Bronchial epithelial cell (primary cell): ENCODE measurements around the gene DTD2. TPM values are rescaled to one million over a fixed set of nuclear protein-coding genes. Genes with fewer than 3 reads are reported as not detected.

Experiments
- DNase-seq: peaks from one replicate; pipeline ENCODE4 v3.0.0-alpha.2; 2010; ENCODE audit warnings: low read depth
- FAIRE-seq: peaks from 2 replicates; lab custom pipeline; 2011; peaks lifted over from hg19 to GRCh38; lab: Jason Lieb, UNC
- H3K27me3 ChIP-seq: 2 replicates; pipeline ENCODE4 v1.5.1; 2011; ENCODE audit warnings: low read length; ENCODE audit not compliant: control insufficient read depth, insufficient read depth
- H3K36me3 ChIP-seq: 2 replicates; pipeline ENCODE4 v1.5.1; 2011; ENCODE audit warnings: low read length; ENCODE audit not compliant: control insufficient read depth, insufficient read depth
- H3K4me3 ChIP-seq: 2 replicates; pipeline ENCODE4 v1.5.1; 2011; ENCODE audit warnings: mild to moderate bottlenecking, low read depth, low read length, control low read depth
- CTCF ChIP-seq: IDR thresholded peaks from 2 replicates; pipeline ENCODE4 v1.5.1; 2011; ENCODE audit warnings: mild to moderate bottlenecking, moderate library complexity, low read length, control low read depth, inconsistent platforms; ENCODE audit not compliant: insufficient read depth, severe bottlenecking
- total RNA-seq: library from RNA; depleted of rRNA; stranded (reverse); fragments of >200 nt; gene quantifications from 2 replicates; pipeline ENCODE4 v1.2.1, GENCODE V29; 2014

Gene DTD2
- total RNA-seq, 1 donor from 2014 or later: 57.9 TPM

DNA sequence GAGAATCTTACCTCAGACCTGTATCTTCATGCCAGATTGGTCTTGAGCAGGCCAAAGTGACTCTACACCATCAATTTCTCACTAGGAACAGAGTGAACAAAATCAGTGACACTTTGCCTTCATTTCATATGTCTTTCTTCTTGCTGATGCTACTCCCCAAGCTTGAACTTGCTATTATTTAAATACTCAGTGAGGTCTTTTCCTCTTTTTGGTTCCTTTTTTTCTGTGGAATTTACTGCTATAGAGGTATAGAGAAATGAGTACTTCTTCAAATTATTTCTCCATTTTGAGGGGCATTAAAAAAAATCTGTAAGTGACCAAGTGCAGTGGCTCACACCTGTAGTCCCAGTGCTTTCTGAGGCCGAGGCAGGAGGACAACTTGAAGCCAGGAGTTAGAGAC, 30.6 kb upstream of the DTD2 start, which contains the start of gene GPR33:
GPR33 (minus strand) TSS at position 154 of the 400 bp plus-strand sequence. CDS start 4,074 bp downstream, outside the sequence.
- FAIRE-seq (no peak), DNase-seq (no peak)
- H3K4me3 ChIP-seq: no peak within 1 kb of the TSS
- H3K36me3 ChIP-seq: no peaks in the 10 kb centered on the region
- no peak for TF ChIP-seq CTCF
- no peaks in the 10 kb centered on the region for H3K27me3 ChIP-seq

DNA sequence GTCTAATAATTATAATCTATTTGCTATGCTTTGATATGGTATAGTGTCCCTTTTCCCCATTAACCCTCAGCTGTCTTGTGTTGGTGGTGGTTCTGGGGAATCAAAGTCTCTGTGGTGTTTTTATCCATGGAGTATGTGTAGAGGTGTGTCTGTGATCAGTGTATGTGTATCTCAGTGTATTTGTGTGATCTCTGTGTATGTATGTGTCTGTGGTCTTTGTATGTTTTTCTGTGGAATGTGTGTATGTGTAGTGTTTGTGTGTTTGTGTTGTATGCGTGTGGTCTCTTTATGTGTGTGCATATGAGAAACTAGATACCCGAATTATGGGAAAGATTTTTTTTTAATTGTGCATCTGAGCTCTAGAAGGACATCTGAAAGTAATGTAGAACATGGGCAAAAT, 29.5 kb upstream of the DTD2 start:
- FAIRE-seq (no peak), DNase-seq (no peak)
- H3K4me3 ChIP-seq: no peak overlapping the region
- TF ChIP-seq CTCF: no peak
- no peaks in the 10 kb centered on the region for H3K27me3 ChIP-seq
- no peaks in the 10 kb centered on the region for H3K36me3 ChIP-seq

GRCh38 chr14:31484754-31485153, 27.4 kb upstream of the DTD2 start:
- DNase-seq (peak; percentile 36), FAIRE-seq (no peak)
- no peaks in the 10 kb centered on the region for H3K27me3 ChIP-seq
- no peak for TF ChIP-seq CTCF
- H3K36me3 ChIP-seq: no peaks in the 10 kb centered on the region
- no peak overlapping the region for H3K4me3 ChIP-seq

GRCh38 chr14:31480156-31480555, 22.9 kb upstream of the DTD2 start:
- Histone ChIP-seq H3K36me3 (no peaks in the 10 kb centered on the region), H3K4me3 (no peak overlapping the region), H3K27me3 (no peaks in the 10 kb centered on the region)
- TF ChIP-seq CTCF: no peak
- FAIRE-seq (no peak), DNase-seq (no peak)

DNA sequence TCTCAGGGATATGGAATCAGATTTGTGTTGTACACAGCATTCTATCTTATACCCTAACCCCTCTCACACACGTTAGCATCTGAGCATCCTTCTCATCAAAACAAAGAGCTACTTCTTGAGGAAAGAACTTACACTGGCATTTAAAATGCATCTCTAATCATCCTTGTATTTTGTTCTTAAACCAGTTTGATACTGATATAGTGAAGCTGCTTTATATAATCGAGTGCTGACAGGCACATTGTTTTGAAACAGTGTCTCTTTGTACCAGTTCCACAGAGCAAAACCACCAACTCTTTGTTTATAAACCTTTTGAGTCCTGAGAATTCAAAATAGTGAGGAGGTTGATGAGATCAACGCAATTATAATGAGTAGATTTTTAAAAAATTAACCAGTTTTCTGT, 21.7 kb upstream of the DTD2 start:
- Histone ChIP-seq H3K36me3 (no peaks in the 10 kb centered on the region), H3K27me3 (no peaks in the 10 kb centered on the region), H3K4me3 (no peak overlapping the region)
- DNase-seq: no peak
- no peak for TF ChIP-seq CTCF
- no peak for FAIRE-seq

DNA sequence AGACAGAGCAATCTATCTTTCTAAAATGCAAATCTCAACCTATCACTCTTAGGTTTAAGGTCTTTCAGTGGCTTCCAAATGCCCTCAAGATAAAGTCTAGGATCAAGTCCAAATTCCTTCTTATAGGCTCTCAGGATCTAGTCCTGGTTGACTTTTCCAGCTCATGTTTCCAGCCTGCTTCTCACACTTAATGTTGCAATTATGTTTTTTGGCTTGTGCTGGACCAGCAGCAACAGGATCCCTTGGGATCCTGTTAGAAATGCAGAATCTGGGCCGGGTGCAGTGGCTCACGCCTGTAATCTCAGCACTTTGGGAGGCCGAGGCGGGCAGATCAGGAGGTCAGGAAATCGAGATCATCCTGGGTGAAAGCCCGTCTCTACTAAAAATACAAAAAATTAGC, 19.9 kb upstream of the DTD2 start:
- H3K4me3 ChIP-seq: no peak overlapping the region
- no peak for TF ChIP-seq CTCF
- DNase-seq (no peak), FAIRE-seq (no peak)
- no peaks in the 10 kb centered on the region for H3K27me3 ChIP-seq
- no peaks in the 10 kb centered on the region for H3K36me3 ChIP-seq
